ENCODE measurements around the gene DOCK1. TPM values are rescaled to one million over a fixed set of nuclear protein-coding genes. Genes with fewer than 3 reads are reported as not detected.

DOCK1 gene
- total RNA-seq, 1 donor, result 0.42 TPM

GRCh38 chr10:127013691-127014473 lies 108.7 kb downstream of the DOCK1 start:
- no peaks in the 10 kb centered on the region for H3K27me3 ChIP-seq (ENCODE audit: insufficient read depth, low read length)
- no peaks in the 10 kb centered on the region for H3K4me1 ChIP-seq (ENCODE audit: insufficient read depth, low read length)
- no peaks in the 10 kb centered on the region for H3K9me3 ChIP-seq (ENCODE audit: low read depth, low read length)
- H3K4me3 ChIP-seq (ENCODE audit: low read length), result no peak overlapping the region

- Histone ChIP-seq H3K9me3 (ENCODE audit: low read depth, low read length) (no peaks in the 10 kb centered on the region), H3K4me1 (ENCODE audit: insufficient read depth, low read length) (no peaks in the 10 kb centered on the region), H3K4me3 (ENCODE audit: low read length) (no peak overlapping the region), H3K27me3 (ENCODE audit: insufficient read depth, low read length) (no peaks in the 10 kb centered on the region)
Measured at GRCh38 chr10:127014671-127015070, 109.4 kb downstream of the DOCK1 start.

DNA sequence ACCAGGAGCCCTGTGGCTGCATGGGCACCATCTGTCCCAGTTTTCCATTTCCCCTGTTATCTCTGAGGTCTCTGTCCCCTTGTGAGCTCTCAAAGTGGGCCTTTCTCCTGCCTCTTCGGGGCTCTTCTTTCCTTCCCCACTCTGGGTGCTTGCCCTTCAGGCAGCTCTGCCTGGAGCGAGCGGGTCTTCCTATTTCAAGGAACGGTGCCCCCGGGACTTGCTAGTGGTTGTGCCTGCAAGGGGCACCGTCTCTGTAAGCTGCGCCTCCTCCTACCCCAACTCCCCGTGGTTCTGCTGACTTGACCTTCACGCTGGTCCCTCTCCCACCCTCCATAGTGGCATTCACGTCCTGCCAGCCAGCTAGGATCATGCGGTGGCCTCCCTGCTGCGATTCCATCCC lies 110.1 kb downstream of the DOCK1 start:
- H3K27me3 ChIP-seq (ENCODE audit: insufficient read depth, low read length), result no peaks in the 10 kb centered on the region
- H3K4me3 ChIP-seq (ENCODE audit: low read length), result no peak overlapping the region
- no peaks in the 10 kb centered on the region for H3K4me1 ChIP-seq (ENCODE audit: insufficient read depth, low read length)
- no peaks in the 10 kb centered on the region for H3K9me3 ChIP-seq (ENCODE audit: low read depth, low read length)

- Histone ChIP-seq H3K4me1 (ENCODE audit: insufficient read depth, low read length) (no peaks in the 10 kb centered on the region), H3K4me3 (ENCODE audit: low read length) (no peak overlapping the region), H3K27me3 (ENCODE audit: insufficient read depth, low read length) (no peaks in the 10 kb centered on the region), H3K9me3 (ENCODE audit: low read depth, low read length) (no peaks in the 10 kb centered on the region)
Measured at GRCh38 chr10:127016331-127016730, 111.1 kb downstream of the DOCK1 start.

GRCh38 chr10:127017541-127018297 lies 112.5 kb downstream of the DOCK1 start:
- H3K9me3 ChIP-seq (ENCODE audit: low read depth, low read length), result no peaks in the 10 kb centered on the region

DNA sequence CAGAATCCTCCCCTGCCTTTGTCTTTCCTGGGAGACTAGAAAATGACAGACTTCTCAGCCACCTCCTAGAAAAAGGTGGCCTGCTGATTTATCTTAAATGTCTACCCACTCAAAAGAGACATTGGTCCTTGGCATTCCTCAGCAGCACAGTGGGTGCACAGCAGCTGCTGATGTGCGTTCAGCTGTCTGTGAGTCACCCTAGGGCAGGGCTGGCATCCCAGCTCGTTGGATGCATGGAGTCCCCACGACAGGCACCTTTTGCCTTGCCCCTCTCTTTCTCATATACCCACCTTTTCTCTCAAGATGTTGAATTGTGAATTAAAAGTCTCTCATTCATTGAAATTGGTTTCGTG lies 113.0 kb downstream of the DOCK1 start:
- Histone ChIP-seq H3K4me3 (ENCODE audit: low read length) (no peak overlapping the region), H3K9me3 (ENCODE audit: low read depth, low read length) (no peaks in the 10 kb centered on the region), H3K4me1 (ENCODE audit: insufficient read depth, low read length) (no peaks in the 10 kb centered on the region), H3K27me3 (ENCODE audit: insufficient read depth, low read length) (no peaks in the 10 kb centered on the region)

More at GRCh38 chr10:127017541-127018297, 112.5 kb downstream of the DOCK1 start:
- H3K4me1 ChIP-seq (ENCODE audit: insufficient read depth, low read length), result no peaks in the 10 kb centered on the region
- H3K4me3 ChIP-seq (ENCODE audit: low read length), result no peak overlapping the region
- H3K27me3 ChIP-seq (ENCODE audit: insufficient read depth, low read length), result no peaks in the 10 kb centered on the region

DNA sequence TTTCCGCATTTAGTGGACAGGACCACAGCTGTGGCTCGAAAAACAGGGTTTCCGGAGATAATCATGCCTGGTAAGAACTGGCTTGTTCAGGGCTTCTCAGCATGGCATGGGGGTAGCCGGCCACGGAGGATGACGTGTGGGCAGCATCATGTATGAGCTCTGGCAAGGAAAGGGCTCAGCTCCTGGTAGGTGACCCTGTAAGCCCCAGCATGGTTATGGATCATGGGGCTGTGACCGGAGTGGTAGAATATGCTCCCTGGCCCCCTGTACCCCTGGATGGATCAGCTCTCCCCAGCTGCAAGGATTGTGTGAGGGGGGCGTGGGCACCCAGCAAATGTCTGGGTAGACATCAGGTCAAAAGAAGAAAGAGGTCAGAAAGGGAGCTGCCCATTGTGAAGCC lies 113.5 kb downstream of the DOCK1 start:
- H3K4me1 ChIP-seq (ENCODE audit: insufficient read depth, low read length), result no peaks in the 10 kb centered on the region
- no peak overlapping the region for H3K4me3 ChIP-seq (ENCODE audit: low read length)
- H3K27me3 ChIP-seq (ENCODE audit: insufficient read depth, low read length), result no peaks in the 10 kb centered on the region
- no peaks in the 10 kb centered on the region for H3K9me3 ChIP-seq (ENCODE audit: low read depth, low read length)

GRCh38 chr10:127020260-127020659 lies 115.0 kb downstream of the DOCK1 start:
- Histone ChIP-seq H3K4me3 (ENCODE audit: low read length) (no peak overlapping the region), H3K27me3 (ENCODE audit: insufficient read depth, low read length) (no peaks in the 10 kb centered on the region), H3K4me1 (ENCODE audit: insufficient read depth, low read length) (no peaks in the 10 kb centered on the region), H3K9me3 (ENCODE audit: low read depth, low read length) (no peaks in the 10 kb centered on the region)

GRCh38 chr10:127021801-127022200 lies 116.6 kb downstream of the DOCK1 start:
- H3K27me3 ChIP-seq (ENCODE audit: insufficient read depth, low read length), result no peaks in the 10 kb centered on the region
- no peaks in the 10 kb centered on the region for H3K4me1 ChIP-seq (ENCODE audit: insufficient read depth, low read length)
- H3K9me3 ChIP-seq (ENCODE audit: low read depth, low read length), result no peaks in the 10 kb centered on the region
- no peak overlapping the region for H3K4me3 ChIP-seq (ENCODE audit: low read length)

- no peaks in the 10 kb centered on the region for H3K27me3 ChIP-seq (ENCODE audit: insufficient read depth, low read length)
- H3K9me3 ChIP-seq (ENCODE audit: low read depth, low read length), result no peaks in the 10 kb centered on the region
- no peak overlapping the region for H3K4me3 ChIP-seq (ENCODE audit: low read length)
Measured at GRCh38 chr10:127024685-127025435, 119.6 kb downstream of the DOCK1 start.

DNA sequence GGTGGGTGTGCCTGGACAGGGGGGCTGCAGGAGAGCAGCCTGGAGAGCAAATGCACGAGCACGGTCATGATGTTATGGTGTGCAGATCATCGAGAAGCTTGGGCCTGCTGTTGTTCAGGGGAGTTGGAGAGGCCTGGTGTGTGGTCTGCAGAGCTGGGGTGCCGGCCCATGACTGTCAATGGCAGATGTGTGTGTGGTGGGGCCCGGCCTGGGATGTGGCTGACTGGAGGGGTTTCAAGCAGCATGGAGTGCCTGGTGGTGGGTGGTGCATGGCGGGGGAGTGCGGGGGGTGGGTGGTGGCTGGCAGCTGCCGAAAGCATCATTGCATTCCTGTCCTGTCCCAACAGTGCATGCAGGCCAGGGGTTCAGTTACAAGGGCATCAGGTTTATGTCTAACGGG lies 122.6 kb downstream of the DOCK1 start:
- Histone ChIP-seq H3K4me1 (ENCODE audit: insufficient read depth, low read length) (no peaks in the 10 kb centered on the region), H3K27me3 (ENCODE audit: insufficient read depth, low read length) (no peaks in the 10 kb centered on the region), H3K4me3 (ENCODE audit: low read length) (no peak overlapping the region), H3K9me3 (ENCODE audit: low read depth, low read length) (no peaks in the 10 kb centered on the region)

More at GRCh38 chr10:127024685-127025435, 119.6 kb downstream of the DOCK1 start:
- H3K4me1 ChIP-seq (ENCODE audit: insufficient read depth, low read length), result no peaks in the 10 kb centered on the region

DNA sequence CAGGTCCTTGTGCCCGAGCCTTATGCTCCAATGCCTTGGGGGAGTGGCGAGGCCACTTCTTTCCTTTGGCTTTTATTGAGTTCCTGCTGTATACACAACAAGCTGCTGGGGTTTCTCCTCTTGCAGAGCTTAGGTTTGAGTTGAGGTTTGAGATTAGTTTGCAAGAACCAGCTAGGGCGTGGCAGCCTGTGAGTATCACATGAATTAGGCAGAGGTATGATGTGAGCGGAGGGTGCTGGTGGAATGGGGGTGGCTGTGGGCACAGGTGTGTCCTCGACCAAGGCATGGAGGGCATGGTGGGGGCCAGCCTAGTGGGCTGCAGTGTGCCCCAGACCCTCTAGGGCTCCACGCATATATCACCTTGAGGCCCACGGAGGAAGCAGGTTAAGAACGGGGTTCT lies 123.3 kb downstream of the DOCK1 start:
- Histone ChIP-seq H3K4me1 (ENCODE audit: insufficient read depth, low read length) (no peaks in the 10 kb centered on the region), H3K4me3 (ENCODE audit: low read length) (no peak overlapping the region), H3K27me3 (ENCODE audit: insufficient read depth, low read length) (no peaks in the 10 kb centered on the region), H3K9me3 (ENCODE audit: low read depth, low read length) (no peaks in the 10 kb centered on the region)

- H3K4me1 ChIP-seq (ENCODE audit: insufficient read depth, low read length), result no peaks in the 10 kb centered on the region
- H3K4me3 ChIP-seq (ENCODE audit: low read length), result no peak overlapping the region
- no peaks in the 10 kb centered on the region for H3K27me3 ChIP-seq (ENCODE audit: insufficient read depth, low read length)
- H3K9me3 ChIP-seq (ENCODE audit: low read depth, low read length), result no peaks in the 10 kb centered on the region
Measured at GRCh38 chr10:127029061-127029460, 123.8 kb downstream of the DOCK1 start.

DNA sequence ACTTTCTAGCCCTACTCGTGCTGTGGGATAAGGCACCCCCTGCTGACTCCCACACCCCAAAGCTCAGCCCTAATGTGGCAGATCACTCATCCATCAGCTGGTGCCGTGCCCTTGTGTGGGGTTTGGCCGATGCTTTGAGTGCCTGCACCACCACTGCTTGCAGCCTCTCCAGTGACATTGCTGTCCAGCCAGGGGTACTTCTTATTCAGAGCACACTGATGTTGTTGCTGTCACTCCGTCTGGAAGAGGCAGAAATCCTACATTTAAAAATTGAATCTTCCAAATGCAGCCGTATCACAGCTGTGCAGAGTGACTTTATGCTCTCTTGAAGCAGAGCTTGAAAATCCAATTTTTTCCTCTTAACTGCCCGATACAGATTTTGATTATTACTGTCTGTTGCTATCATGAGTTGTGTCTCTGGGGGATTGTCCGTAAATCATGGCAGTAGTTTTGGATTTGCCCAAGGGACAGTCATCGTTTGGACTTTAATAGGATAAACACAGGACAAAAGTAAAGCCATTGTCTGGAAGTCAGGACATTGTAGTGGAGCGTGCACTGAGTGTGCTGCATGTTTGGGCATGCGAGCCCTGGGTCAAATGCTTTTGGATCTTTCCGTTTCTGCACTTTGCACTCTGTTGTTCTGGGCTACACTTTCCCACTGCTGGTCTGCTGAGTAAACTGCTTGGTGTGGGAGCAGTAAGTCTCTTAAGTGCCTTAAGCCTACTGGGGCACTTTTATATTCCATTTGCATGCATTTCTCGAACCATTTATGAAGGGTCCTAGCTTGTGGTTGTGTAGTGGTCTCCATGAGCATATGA lies 128.2 kb downstream of the DOCK1 start:
- H3K4me3 ChIP-seq (ENCODE audit: low read length), result no peak overlapping the region
- no peaks in the 10 kb centered on the region for H3K27me3 ChIP-seq (ENCODE audit: insufficient read depth, low read length)
- H3K4me1 ChIP-seq (ENCODE audit: insufficient read depth, low read length), result no peaks in the 10 kb centered on the region
- no peaks in the 10 kb centered on the region for H3K9me3 ChIP-seq (ENCODE audit: low read depth, low read length)

Measured in mononuclear cell (primary cell).